Chondrocyte (in vitro differentiated cells): ENCODE measurements around the gene ZSCAN21. TPM values are rescaled to one million over a fixed set of nuclear protein-coding genes. Genes with fewer than 3 reads are reported as not detected.

ENCODE experiments used
- DNase-seq: peaks from one replicate; pipeline ENCODE4 v3.0.0; 2021; ENCODE audit warnings: mixed read lengths, low spot score
- H3K27ac Mint-ChIP-seq: one replicate; pipeline ENCODE4 v1.8.0; 2021; ENCODE audit warnings: mild to moderate bottlenecking, moderate library complexity, mixed read lengths; ENCODE audit not compliant: unreplicated experiment
- H3K27me3 Mint-ChIP-seq: 2 replicates; pipeline ENCODE4 v1.8.0; 2021; ENCODE audit warnings: low read depth, mixed read lengths
- H3K36me3 Mint-ChIP-seq: 2 replicates; pipeline ENCODE4 v1.8.0; 2021; ENCODE audit warnings: low read depth, mixed read lengths
- H3K4me1 Mint-ChIP-seq: 2 replicates; pipeline ENCODE4 v1.8.0; 2021; ENCODE audit warnings: low read depth, mild to moderate bottlenecking, mixed read lengths
- H3K4me3 Mint-ChIP-seq: one replicate; pipeline ENCODE4 v1.8.0; 2021; ENCODE audit warnings: mild to moderate bottlenecking, moderate library complexity, mixed read lengths; ENCODE audit not compliant: unreplicated experiment
- H3K9me3 Mint-ChIP-seq: 2 replicates; pipeline ENCODE4 v1.8.0; 2021; ENCODE audit warnings: low read depth, mixed read lengths
- total RNA-seq: library from RNA; stranded (reverse); gene quantifications from 3 replicates; pipeline ENCODE4 v1.2.1, GENCODE V29; 2021
- TF ChIP-seq, protein P1 (sequence below): fragments of 200-600 bp; sonication (generic); IDR thresholded peaks from 2 replicates; pipeline ENCODE4 v1.5.0; 2021; ENCODE audit warnings: antibody characterized with exemption, mild to moderate bottlenecking, moderate library complexity

ZSCAN21 gene
- total RNA-seq, 1 donor from 2014 or later, result 13.1 TPM

DNA sequence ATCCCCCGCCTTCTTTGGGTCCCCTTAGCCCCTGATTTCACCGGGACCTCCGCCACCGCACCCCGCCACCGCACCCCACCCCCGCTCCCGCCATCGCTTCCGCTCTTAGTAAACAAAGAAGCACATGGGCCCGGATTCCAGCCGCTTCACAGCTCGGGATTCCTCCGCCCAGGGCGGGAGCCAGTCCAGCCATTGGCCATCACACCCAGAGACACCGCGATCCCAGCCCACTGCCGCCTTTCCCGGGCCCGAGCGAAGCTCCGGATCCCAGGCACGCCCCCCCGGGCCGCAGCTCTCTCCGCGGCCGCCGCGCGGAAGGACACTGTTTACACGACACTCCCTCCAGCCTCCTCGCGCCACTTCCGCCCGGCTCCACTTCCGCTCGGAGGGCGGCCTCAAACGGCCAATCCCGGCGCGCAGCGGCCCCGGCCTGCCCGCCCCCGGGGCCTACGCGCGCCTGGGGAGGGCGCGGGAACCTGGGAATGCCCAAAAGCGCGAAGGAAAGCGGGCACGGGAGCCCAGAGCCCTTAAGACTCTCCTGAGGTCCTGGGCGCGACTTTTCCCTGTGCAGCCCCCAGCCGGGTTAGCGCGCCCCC lies 50.9 kb downstream of the ZSCAN21 start:
- Mint-ChIP-seq H3K27me3 (no peaks in the 10 kb centered on the region), H3K27ac (peak overlapping the region; percentile 97), H3K4me1 (peaks cover 37% of the 10 kb centered on the region), H3K36me3 (peaks cover 37% of the 10 kb centered on the region), H3K4me3 (peak overlapping the region; percentile 93), H3K9me3 (no peaks in the 10 kb centered on the region)
- no peak for DNase-seq
- TF ChIP-seq, protein P1, sequence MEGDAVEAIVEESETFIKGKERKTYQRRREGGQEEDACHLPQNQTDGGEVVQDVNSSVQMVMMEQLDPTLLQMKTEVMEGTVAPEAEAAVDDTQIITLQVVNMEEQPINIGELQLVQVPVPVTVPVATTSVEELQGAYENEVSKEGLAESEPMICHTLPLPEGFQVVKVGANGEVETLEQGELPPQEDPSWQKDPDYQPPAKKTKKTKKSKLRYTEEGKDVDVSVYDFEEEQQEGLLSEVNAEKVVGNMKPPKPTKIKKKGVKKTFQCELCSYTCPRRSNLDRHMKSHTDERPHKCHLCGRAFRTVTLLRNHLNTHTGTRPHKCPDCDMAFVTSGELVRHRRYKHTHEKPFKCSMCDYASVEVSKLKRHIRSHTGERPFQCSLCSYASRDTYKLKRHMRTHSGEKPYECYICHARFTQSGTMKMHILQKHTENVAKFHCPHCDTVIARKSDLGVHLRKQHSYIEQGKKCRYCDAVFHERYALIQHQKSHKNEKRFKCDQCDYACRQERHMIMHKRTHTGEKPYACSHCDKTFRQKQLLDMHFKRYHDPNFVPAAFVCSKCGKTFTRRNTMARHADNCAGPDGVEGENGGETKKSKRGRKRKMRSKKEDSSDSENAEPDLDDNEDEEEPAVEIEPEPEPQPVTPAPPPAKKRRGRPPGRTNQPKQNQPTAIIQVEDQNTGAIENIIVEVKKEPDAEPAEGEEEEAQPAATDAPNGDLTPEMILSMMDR, result no peak

DNA sequence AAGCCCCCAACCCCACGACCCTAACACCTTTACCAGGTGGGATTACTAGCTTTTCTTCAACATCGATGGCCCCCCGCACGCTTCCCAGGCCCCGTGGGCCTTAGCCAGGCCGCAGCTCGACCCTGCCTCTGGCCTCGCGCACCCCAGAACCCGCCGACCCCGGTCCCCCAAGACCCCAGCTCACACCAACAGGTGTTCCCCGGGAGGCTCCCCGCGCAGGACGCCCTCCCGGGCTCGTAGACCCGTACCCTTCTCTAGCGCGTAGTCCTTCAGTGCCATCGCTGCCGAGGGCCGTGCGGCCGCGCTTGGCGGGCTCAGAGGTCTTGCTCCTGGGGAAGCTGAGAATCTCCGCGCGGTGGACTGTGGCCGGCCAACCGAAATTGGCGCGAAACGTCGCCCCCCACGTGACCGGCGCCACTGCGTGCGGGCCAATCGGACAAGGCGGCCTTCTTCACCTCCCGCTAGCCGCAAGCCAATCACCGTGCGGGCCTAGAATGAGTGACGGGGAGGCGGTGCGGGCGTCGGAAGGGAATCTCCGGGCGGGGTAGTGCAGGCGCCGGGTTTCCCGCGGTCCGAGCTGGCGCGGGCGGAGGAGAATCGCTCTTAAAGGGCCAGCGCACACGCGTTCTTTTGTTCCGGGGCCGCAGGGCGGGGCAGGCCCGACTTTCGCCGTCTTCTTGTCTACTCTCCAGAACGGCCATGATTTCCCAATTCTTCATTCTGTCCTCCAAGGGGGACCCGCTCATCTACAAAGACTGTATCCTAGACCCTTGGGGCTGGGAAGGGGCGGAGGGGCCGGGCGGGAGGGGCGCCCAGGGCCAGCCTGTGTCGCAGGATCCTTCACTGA lies 51.7 kb downstream of the ZSCAN21 start, which contains the start of the genes AP4M1 and MCM7:
TSS of gene AP4M1 (plus strand) at position 628 of the 847 bp plus-strand sequence. CDS start at position 700, 72 bp downstream.
TSS of gene MCM7 (minus strand) at position 382 of the 847 bp plus-strand sequence. CDS start at position 279, 103 bp downstream.
- peaks cover 37% of the 10 kb centered on the region for H3K4me1 Mint-ChIP-seq
- DNase-seq, result peak; percentile 99
- peak within 1 kb of the TSS; percentile 97 for H3K27ac Mint-ChIP-seq
- H3K36me3 Mint-ChIP-seq, result peaks cover 30% of the 10 kb centered on the region
- H3K4me3 Mint-ChIP-seq, result peak within 1 kb of the TSS; percentile 93
- no peaks in the 10 kb centered on the region for H3K27me3 Mint-ChIP-seq
- TF ChIP-seq, protein P1, result no peak
- H3K9me3 Mint-ChIP-seq, result no peaks in the 10 kb centered on the region

DNA sequence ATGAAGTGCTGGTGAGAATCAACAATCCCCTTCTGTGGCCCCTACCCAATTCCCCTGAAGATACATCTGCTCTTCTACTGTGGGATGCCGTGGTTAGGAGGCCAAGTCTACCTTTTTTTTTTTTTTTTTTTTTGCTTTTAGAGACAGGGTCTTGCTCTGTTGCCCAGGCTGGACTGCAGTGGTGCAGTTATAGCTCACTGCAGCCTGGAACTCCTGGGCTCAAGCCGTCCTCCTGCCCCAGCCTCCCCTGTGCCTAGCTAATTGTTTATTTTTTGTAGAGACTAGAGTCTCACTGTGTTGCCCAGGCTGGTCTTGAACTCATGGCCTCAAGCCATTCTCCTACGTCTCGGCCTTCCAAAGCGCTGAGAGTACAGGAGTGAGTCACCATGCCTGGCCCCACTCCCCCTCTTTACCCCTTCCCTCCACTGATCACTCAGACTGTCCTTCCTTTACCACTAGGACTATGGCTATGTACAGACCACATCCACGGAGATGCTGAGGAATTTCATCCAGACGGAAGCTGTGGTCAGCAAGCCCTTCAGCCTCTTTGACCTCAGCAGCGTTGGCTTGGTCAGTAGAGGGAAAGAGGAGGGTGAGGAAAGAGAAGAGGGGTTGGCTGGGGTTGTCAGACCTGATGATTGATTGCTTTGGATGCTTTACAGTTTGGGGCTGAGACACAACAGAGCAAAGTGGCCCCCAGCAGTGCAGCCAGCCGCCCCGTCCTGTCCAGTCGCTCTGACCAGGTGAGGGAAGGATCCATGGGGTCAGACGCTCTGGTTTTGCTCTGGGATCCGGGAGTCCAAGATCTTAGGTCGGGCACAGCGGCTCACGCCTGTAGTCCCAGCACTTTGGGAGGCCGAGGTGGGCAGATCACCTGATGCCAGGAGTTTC lies 53.6 kb downstream of the ZSCAN21 start:
- no peak for DNase-seq
- peaks cover 37% of the 10 kb centered on the region for H3K4me1 Mint-ChIP-seq
- TF ChIP-seq, protein P1, result no peak
- H3K27ac Mint-ChIP-seq, result peak overlapping the region; percentile 53
- no peaks in the 10 kb centered on the region for H3K27me3 Mint-ChIP-seq
- peak overlapping the region; percentile 93 for H3K4me3 Mint-ChIP-seq
- H3K36me3 Mint-ChIP-seq, result peaks cover 28% of the 10 kb centered on the region
- no peaks in the 10 kb centered on the region for H3K9me3 Mint-ChIP-seq

DNA sequence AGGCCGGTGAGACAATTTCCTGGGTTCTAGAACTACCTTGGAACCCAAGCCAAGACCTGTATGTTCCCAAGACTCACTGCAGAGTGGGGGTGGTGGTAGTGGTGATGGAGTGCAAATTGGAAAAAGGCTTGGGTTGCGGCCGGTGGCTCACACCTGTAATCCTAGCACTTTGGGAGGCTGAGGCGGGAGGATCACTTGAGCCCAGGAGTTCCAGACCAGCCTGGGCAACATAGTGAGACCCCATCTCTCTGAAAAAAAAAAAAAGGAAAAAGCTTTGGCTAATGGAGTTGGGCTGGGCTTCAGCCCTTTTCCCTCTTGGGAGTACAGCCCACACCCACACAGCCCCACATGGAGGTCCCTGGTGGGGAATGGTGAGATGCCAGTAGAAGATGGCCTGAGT lies 56.0 kb downstream of the ZSCAN21 start:
- no peak overlapping the region for H3K4me3 Mint-ChIP-seq
- no peak for DNase-seq
- peaks cover 22% of the 10 kb centered on the region for H3K36me3 Mint-ChIP-seq
- TF ChIP-seq, protein P1, result no peak
- no peaks in the 10 kb centered on the region for H3K27me3 Mint-ChIP-seq
- peak overlapping the region; percentile 27 for H3K27ac Mint-ChIP-seq
- H3K9me3 Mint-ChIP-seq, result no peaks in the 10 kb centered on the region
- peaks cover 17% of the 10 kb centered on the region for H3K4me1 Mint-ChIP-seq
